ENCODE results near the gene HELZ.

Gene HELZ

DNA sequence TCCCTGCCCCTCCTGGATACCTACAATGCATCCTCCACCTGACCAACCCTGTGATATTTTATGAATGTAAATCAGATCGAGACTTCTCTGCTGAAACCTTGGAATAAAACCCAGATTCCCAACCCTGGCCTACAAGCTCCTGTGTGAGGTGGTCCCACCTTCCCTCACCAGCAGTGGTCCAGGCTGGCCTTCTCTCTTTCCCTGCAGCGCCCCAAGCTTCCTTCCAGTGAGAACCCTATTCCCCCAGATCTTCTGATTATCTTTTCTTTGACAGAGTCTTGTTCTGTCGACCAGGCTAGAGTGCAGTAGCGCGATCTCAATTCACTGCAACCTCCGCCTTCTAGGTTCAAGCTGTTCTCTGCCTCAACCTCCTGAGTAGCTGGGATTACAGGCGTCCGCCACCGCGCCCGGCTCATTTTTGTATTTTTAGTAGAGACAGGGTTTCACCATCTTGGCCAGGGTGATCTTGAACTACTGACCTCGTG is 2.5 kb upstream of the HELZ start:
- Mint-ChIP-seq H3K4me1 (ENCODE audit: low read depth) (peaks cover 17% of the 10 kb centered on the region), H3K4me3 (peak overlapping the region; percentile 62), H3K9me3 (ENCODE audit: low read depth) (no peaks in the 10 kb centered on the region), H3K27me3 (no peaks in the 10 kb centered on the region), H3K36me3 (no peaks in the 10 kb centered on the region), H3K27ac (peak overlapping the region; percentile 8)

- peaks cover 20% of the 10 kb centered on the region for H3K4me1 Mint-ChIP-seq (ENCODE audit: low read depth)
These were observed 1.8 kb upstream of the HELZ start for GRCh38 chr17:67246653-67247415.

GRCh38 chr17:67246403-67246652 is 1.3 kb upstream of the HELZ start:
- no peaks in the 10 kb centered on the region for H3K9me3 Mint-ChIP-seq (ENCODE audit: low read depth)
- no peaks in the 10 kb centered on the region for H3K27me3 Mint-ChIP-seq
- H3K4me3 Mint-ChIP-seq: peak overlapping the region; percentile 79
- peaks cover 25% of the 10 kb centered on the region for H3K4me1 Mint-ChIP-seq (ENCODE audit: low read depth)
- H3K36me3 Mint-ChIP-seq: peaks cover 3% of the 10 kb centered on the region
- no peak overlapping the region for H3K27ac Mint-ChIP-seq

More at GRCh38 chr17:67246653-67247415, 1.8 kb upstream of the HELZ start:
- no peaks in the 10 kb centered on the region for H3K27me3 Mint-ChIP-seq
- H3K9me3 Mint-ChIP-seq (ENCODE audit: low read depth): no peaks in the 10 kb centered on the region
- H3K4me3 Mint-ChIP-seq: peak overlapping the region; percentile 79
- H3K27ac Mint-ChIP-seq: no peak overlapping the region
- no peaks in the 10 kb centered on the region for H3K36me3 Mint-ChIP-seq

DNA sequence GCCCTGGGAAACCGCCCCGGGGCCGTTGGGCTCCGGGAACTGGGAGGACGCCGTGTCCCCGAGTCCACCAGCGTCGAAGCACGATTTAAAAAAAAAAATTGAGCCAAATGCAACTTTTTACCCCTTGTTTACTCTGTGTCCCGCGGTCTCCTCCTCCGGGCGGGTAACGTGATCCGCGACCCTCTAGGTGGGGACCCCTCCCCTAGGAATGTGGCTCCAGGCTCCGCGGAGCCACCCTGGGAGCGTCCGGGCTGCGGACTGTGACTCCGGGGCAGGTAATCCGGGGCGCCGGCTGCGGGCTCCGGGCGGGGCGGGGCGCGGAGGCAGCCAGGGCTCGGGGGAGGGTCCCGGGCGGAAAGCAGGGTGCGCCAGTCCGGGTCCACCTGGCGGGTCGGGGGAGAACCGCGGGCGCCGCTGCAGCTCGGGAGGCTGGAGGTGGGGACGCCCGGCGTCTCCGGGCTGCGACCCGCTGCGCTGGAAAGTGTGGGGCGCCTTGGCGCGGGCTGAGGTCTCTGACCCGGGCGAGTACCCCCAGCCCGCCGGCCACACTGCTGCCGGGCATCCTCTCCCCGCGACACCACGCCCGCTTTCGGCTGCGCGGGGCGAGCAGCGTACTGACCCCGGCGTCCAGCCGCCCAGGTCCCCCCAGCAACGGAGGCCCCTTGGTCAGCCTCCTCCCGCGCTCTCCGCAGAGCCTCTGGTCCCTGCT is 852 bp upstream of the HELZ start:
- Mint-ChIP-seq H3K9me3 (ENCODE audit: low read depth) (no peaks in the 10 kb centered on the region), H3K36me3 (peaks cover 3% of the 10 kb centered on the region), H3K4me1 (ENCODE audit: low read depth) (peaks cover 30% of the 10 kb centered on the region), H3K4me3 (peak overlapping the region; percentile 79), H3K27ac (no peak overlapping the region), H3K27me3 (no peaks in the 10 kb centered on the region)

GRCh38 chr17:67244431-67245072 is 444 bp downstream of the HELZ start:
- peak overlapping the region; percentile 91 for H3K27ac Mint-ChIP-seq
- no peaks in the 10 kb centered on the region for H3K27me3 Mint-ChIP-seq
- H3K4me3 Mint-ChIP-seq: peak overlapping the region; percentile 92
- H3K36me3 Mint-ChIP-seq: peaks cover 3% of the 10 kb centered on the region
- no peaks in the 10 kb centered on the region for H3K9me3 Mint-ChIP-seq (ENCODE audit: low read depth)
- peaks cover 41% of the 10 kb centered on the region for H3K4me1 Mint-ChIP-seq (ENCODE audit: low read depth)

DNA sequence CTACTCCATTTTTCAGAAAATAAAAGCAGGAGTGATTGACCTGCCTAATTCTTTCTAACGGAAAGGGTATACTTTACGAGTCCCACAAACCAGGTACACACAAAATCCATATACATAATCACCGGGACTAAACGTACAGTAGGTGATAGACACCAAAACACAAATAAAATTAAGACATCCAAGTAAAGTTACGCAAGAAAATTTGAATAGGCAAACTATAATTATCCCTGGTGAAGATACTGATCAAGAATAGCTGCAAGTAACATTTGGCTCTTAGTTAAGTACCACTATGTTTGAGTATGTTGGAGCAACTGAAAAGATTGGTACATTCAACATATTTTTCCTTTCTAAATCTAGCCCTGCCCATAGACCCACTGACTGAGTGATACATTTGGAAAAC is 1.7 kb downstream of the HELZ start:
- Mint-ChIP-seq H3K27me3 (no peaks in the 10 kb centered on the region), H3K36me3 (peaks cover 3% of the 10 kb centered on the region), H3K27ac (no peak overlapping the region), H3K4me1 (ENCODE audit: low read depth) (peaks cover 47% of the 10 kb centered on the region), H3K9me3 (ENCODE audit: low read depth) (no peaks in the 10 kb centered on the region), H3K4me3 (peak overlapping the region; percentile 92)

- Mint-ChIP-seq H3K4me1 (ENCODE audit: low read depth) (peaks cover 48% of the 10 kb centered on the region), H3K9me3 (ENCODE audit: low read depth) (no peaks in the 10 kb centered on the region), H3K27ac (peak overlapping the region; percentile 58), H3K27me3 (no peaks in the 10 kb centered on the region), H3K36me3 (peaks cover 3% of the 10 kb centered on the region), H3K4me3 (no peak overlapping the region)
These were observed 3.2 kb downstream of the HELZ start for GRCh38 chr17:67241719-67242341.

DNA sequence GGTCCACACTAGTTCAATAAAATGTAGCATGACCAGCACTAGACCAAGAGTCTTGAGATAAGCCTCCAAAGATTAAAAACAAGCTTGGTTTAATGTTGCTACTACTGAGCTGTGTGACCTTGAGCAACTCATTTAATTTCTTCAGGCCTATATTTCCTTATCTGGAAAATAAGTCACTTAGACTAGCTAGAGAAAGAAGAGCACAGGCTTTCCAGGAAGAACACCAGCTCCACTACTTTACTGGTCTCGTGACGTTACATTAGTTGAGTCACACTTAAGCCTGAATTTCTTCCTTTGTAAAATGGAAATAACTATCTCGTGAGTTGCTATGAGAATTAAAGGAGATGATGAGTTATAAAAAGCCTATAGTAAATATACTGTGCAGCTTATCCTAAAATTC is 5.4 kb downstream of the HELZ start:
- no peak overlapping the region for H3K4me3 Mint-ChIP-seq
- H3K4me1 Mint-ChIP-seq (ENCODE audit: low read depth): peaks cover 58% of the 10 kb centered on the region
- no peaks in the 10 kb centered on the region for H3K9me3 Mint-ChIP-seq (ENCODE audit: low read depth)
- no peak overlapping the region for H3K27ac Mint-ChIP-seq
- no peaks in the 10 kb centered on the region for H3K27me3 Mint-ChIP-seq
- peaks cover 6% of the 10 kb centered on the region for H3K36me3 Mint-ChIP-seq

GRCh38 chr17:67238991-67239390 is 6.0 kb downstream of the HELZ start:
- Mint-ChIP-seq H3K36me3 (peaks cover 8% of the 10 kb centered on the region), H3K4me3 (no peak overlapping the region), H3K27me3 (no peaks in the 10 kb centered on the region), H3K27ac (no peak overlapping the region), H3K4me1 (ENCODE audit: low read depth) (peaks cover 58% of the 10 kb centered on the region), H3K9me3 (ENCODE audit: low read depth) (no peaks in the 10 kb centered on the region)

- no peak overlapping the region for H3K4me3 Mint-ChIP-seq
- H3K36me3 Mint-ChIP-seq: peaks cover 14% of the 10 kb centered on the region
- no peak overlapping the region for H3K27ac Mint-ChIP-seq
- no peaks in the 10 kb centered on the region for H3K27me3 Mint-ChIP-seq
- H3K4me1 Mint-ChIP-seq (ENCODE audit: low read depth): peaks cover 39% of the 10 kb centered on the region
- no peaks in the 10 kb centered on the region for H3K9me3 Mint-ChIP-seq (ENCODE audit: low read depth)
These were observed 12.6 kb downstream of the HELZ start for GRCh38 chr17:67232441-67232840.

DNA sequence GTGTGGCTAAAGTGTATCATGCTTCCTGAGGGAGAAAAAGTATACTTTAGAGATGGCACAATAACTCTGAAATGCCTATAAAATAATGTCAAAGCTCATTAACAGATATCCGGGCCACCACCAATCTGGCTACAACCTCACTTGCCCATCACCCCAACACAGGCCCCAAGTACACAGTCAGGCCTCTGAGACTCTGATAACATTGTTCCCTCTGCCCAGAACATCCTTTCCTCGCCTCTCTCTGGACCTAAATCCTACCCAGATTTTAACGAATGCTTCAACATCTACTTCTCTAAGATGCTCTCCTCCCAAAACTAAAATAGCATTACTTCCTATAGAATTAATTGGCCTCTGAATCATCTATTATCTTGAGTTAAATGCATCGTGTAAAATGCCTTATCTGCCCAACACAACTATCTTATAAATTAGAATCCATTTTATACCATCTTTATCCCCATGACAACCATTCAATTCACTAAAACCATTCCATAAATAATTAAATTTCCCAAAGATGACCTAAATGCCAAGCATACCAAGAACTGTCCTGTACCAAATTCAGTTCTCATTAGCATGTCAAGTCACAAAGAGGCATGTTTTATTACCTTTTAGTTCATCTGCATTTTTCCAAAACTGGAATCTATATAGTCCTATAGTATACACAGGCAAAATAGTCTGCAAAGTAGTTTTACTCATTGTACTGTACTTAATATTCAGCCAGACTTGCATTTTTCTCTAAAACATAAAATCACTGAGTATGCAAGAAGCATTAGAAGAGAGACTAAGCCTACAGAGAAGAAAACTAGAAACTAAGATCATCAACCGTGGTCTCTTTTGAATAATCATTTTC is 15.7 kb downstream of the HELZ start:
- H3K27ac Mint-ChIP-seq: no peak overlapping the region
- H3K9me3 Mint-ChIP-seq (ENCODE audit: low read depth): no peaks in the 10 kb centered on the region
- H3K4me1 Mint-ChIP-seq (ENCODE audit: low read depth): peaks cover 43% of the 10 kb centered on the region
- H3K4me3 Mint-ChIP-seq: no peak overlapping the region
- peaks cover 17% of the 10 kb centered on the region for H3K36me3 Mint-ChIP-seq
- H3K27me3 Mint-ChIP-seq: no peaks in the 10 kb centered on the region

- H3K4me3 Mint-ChIP-seq: no peak overlapping the region
- no peak overlapping the region for H3K27ac Mint-ChIP-seq
- H3K9me3 Mint-ChIP-seq (ENCODE audit: low read depth): no peaks in the 10 kb centered on the region
- H3K36me3 Mint-ChIP-seq: peaks cover 20% of the 10 kb centered on the region
- no peaks in the 10 kb centered on the region for H3K27me3 Mint-ChIP-seq
- H3K4me1 Mint-ChIP-seq (ENCODE audit: low read depth): peaks cover 51% of the 10 kb centered on the region
These were observed 17.5 kb downstream of the HELZ start for GRCh38 chr17:67227488-67227887.

DNA sequence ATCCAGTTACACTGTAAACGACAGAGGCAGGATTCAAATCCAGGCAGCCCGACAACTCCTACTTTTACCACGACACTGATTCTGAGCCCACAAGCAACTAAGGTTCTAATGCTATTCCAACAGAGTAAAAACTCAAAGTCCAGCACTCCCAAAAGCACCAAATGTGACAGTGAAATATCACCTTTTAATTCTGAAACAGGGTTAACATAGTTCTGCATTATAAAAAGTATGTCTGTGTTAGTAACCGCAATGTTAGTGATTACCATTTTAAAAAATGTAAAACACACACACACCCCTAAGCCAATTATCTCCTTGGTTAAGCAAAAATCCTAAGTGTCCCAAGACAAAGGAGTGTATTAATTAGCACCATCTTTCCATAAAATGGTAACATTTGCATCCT is 19.7 kb downstream of the HELZ start:
- Mint-ChIP-seq H3K27ac (no peak overlapping the region), H3K36me3 (peaks cover 18% of the 10 kb centered on the region), H3K9me3 (ENCODE audit: low read depth) (no peaks in the 10 kb centered on the region), H3K4me1 (ENCODE audit: low read depth) (peaks cover 57% of the 10 kb centered on the region), H3K4me3 (no peak overlapping the region), H3K27me3 (no peaks in the 10 kb centered on the region)

DNA sequence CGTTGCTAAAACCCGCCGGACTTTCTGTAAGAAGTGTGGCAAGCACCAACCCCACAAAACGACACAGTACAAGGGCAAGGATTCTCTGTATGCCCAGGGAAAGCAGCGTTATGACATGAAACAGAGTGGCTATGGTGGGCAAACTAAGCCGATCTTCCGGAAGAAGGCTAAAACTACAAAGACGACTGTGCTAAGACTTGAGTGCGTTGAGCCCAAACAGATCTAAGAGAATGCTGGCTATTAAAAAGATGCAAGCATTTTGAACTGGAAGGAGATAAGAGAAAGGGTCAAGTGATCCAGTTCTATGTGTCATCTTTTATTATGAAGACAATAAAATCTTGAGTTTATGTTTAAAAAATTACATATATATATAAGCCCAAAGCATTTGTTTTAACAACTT is 20.3 kb downstream of the HELZ start:
- H3K4me3 Mint-ChIP-seq: no peak overlapping the region
- peaks cover 57% of the 10 kb centered on the region for H3K4me1 Mint-ChIP-seq (ENCODE audit: low read depth)
- peaks cover 18% of the 10 kb centered on the region for H3K36me3 Mint-ChIP-seq
- H3K27ac Mint-ChIP-seq: no peak overlapping the region
- no peaks in the 10 kb centered on the region for H3K9me3 Mint-ChIP-seq (ENCODE audit: low read depth)
- no peaks in the 10 kb centered on the region for H3K27me3 Mint-ChIP-seq

All from activated naive CD8-positive, alpha-beta T cell (primary cell).